ENCODE results near the gene SETD1A.
"Not testable (repeated sequence)": the region's sequence is repeated elsewhere in the genome, so short reads cannot be mapped to it uniquely, and the experiment has no call there.

Gene SETD1A

GRCh38 chr16:30998852-30999761 lies 41.6 kb downstream of the SETD1A start:
- DNase-seq (ENCODE audit: low read depth), result no peak

- DNase-seq (ENCODE audit: low read depth), result no peak
Observed at GRCh38 chr16:31000671-31001382, 43.3 kb downstream of the SETD1A start.

GRCh38 chr16:31001507-31002249 lies 44.1 kb downstream of the SETD1A start:
- DNase-seq (ENCODE audit: low read depth), result no peak

GRCh38 chr16:31002250-31002700 lies 44.7 kb downstream of the SETD1A start:
- DNase-seq (ENCODE audit: low read depth), result no peak

GRCh38 chr16:31002862-31003341 lies 45.3 kb downstream of the SETD1A start:
- DNase-seq (ENCODE audit: low read depth), result no peak

- DNase-seq (ENCODE audit: low read depth), result no peak
Observed at GRCh38 chr16:31003744-31004143, 46.2 kb downstream of the SETD1A start.

- DNase-seq (ENCODE audit: low read depth), result no peak
Observed at GRCh38 chr16:31004658-31005057, 47.1 kb downstream of the SETD1A start.

- DNase-seq (ENCODE audit: low read depth), result no peak
Observed at GRCh38 chr16:31005350-31006085, 48.0 kb downstream of the SETD1A start.

GRCh38 chr16:31006086-31006385 lies 48.5 kb downstream of the SETD1A start:
- DNase-seq (ENCODE audit: low read depth), result no peak

GRCh38 chr16:31006589-31006988 lies 49.0 kb downstream of the SETD1A start:
- no peak for DNase-seq (ENCODE audit: low read depth)

GRCh38 chr16:31007684-31008083 lies 50.1 kb downstream of the SETD1A start:
- DNase-seq (ENCODE audit: low read depth), result no peak

- no peak for DNase-seq (ENCODE audit: low read depth)
Observed at GRCh38 chr16:31008149-31008548, 50.6 kb downstream of the SETD1A start.

GRCh38 chr16:31008551-31008950 lies 51.0 kb downstream of the SETD1A start:
- no peak for DNase-seq (ENCODE audit: low read depth)

GRCh38 chr16:31009120-31009519 lies 51.6 kb downstream of the SETD1A start:
- no peak for DNase-seq (ENCODE audit: low read depth)

GRCh38 chr16:31009894-31010584 lies 52.5 kb downstream of the SETD1A start:
- DNase-seq (ENCODE audit: low read depth), result no peak

- peak; percentile 34 for DNase-seq (ENCODE audit: low read depth)
Observed at GRCh38 chr16:31010585-31011325, 53.2 kb downstream of the SETD1A start, which contains the start of gene STX1B. STX1B (minus strand) TSS chr16:31010638; CDS start chr16:31010396, 242 bp downstream.

- DNase-seq (ENCODE audit: low read depth), result not testable (repeated sequence)
Observed at GRCh38 chr16:31011815-31012214, 54.3 kb downstream of the SETD1A start.

GRCh38 chr16:31013292-31013691 lies 55.7 kb downstream of the SETD1A start:
- not testable (repeated sequence) for DNase-seq (ENCODE audit: low read depth)

- DNase-seq (ENCODE audit: low read depth), result no peak
Observed at GRCh38 chr16:31016018-31016417, 58.5 kb downstream of the SETD1A start.

GRCh38 chr16:31017756-31018155 lies 60.2 kb downstream of the SETD1A start:
- DNase-seq (ENCODE audit: low read depth), result not testable (repeated sequence)

Data from T-helper 22 cell (primary cell).